ACC112 (cell line): Measurements from ENCODE around the gene LASP1NB.

ENCODE experiments used
- H2AFZ ChIP-seq: fragments of 200-600 bp; sonication (generic); one replicate; pipeline ENCODE4 v1.6.0; 2017; ENCODE audit warnings: antibody characterized with exemption, low read length; ENCODE audit not compliant: unreplicated experiment
- H3K27ac ChIP-seq: fragments of 200-600 bp; sonication (generic); 2 replicates; pipeline ENCODE4 v1.5.1; 2014; ENCODE audit warnings: low read depth, mild to moderate bottlenecking, antibody characterized with exemption, low read length, moderate library complexity
- H3K27me3 ChIP-seq: fragments of 200-600 bp; sonication (generic); 2 replicates; pipeline ENCODE4 v1.6.1; 2014; ENCODE audit warnings: mild to moderate bottlenecking, antibody characterized with exemption, low read length, moderate library complexity, mixed read lengths; ENCODE audit not compliant: insufficient read depth
- H3K36me3 ChIP-seq: fragments of 200-600 bp; sonication (generic); 2 replicates; pipeline ENCODE4 v1.6.1; 2016; ENCODE audit warnings: mild to moderate bottlenecking, antibody characterized with exemption, low read length, moderate library complexity, mixed read lengths; ENCODE audit not compliant: insufficient read depth
- H3K4me1 ChIP-seq: fragments of 200-600 bp; sonication (generic); one replicate; pipeline ENCODE4 v1.6.1; 2016; ENCODE audit warnings: low read length, mixed read lengths; ENCODE audit not compliant: insufficient read depth, unreplicated experiment, control insufficient read depth
- H3K4me3 ChIP-seq: fragments of 200-600 bp; sonication (generic); 2 replicates; pipeline ENCODE4 v1.5.1; 2014; ENCODE audit warnings: mild to moderate bottlenecking, low read depth, low read length
- H3K79me2 ChIP-seq: fragments of 200-600 bp; sonication (generic); one replicate; pipeline ENCODE4 v1.6.0; 2016; ENCODE audit warnings: low read length; ENCODE audit not compliant: control insufficient read depth, unreplicated experiment, insufficient read depth

Gene LASP1NB

GRCh38 chr17:38897671-38898290 is 27.6 kb upstream of the LASP1NB start:
- H3K27ac ChIP-seq: peak overlapping the region; percentile 39

GRCh38 chr17:38898291-38898679 is 27.1 kb upstream of the LASP1NB start:
- Histone ChIP-seq H3K36me3 (peaks cover 24% of the 10 kb centered on the region), H3K4me1 (peaks cover 54% of the 10 kb centered on the region), H2AFZ (no peak overlapping the region), H3K79me2 (peaks cover 39% of the 10 kb centered on the region), H3K27ac (peak overlapping the region; percentile 39), H3K4me3 (no peak overlapping the region), H3K27me3 (no peaks in the 10 kb centered on the region)

More at GRCh38 chr17:38897671-38898290, 27.6 kb upstream of the LASP1NB start:
- no peak overlapping the region for H2AFZ ChIP-seq
- no peak overlapping the region for H3K4me3 ChIP-seq
- peaks cover 54% of the 10 kb centered on the region for H3K4me1 ChIP-seq
- peaks cover 24% of the 10 kb centered on the region; the same call in 1 of the 2 replicates for H3K36me3 ChIP-seq
- H3K79me2 ChIP-seq: peaks cover 39% of the 10 kb centered on the region
- no peaks in the 10 kb centered on the region for H3K27me3 ChIP-seq

- Histone ChIP-seq H3K4me1 (peaks cover 54% of the 10 kb centered on the region), H3K36me3 (peaks cover 26% of the 10 kb centered on the region), H3K27ac (peak overlapping the region; percentile 22; the same call in 1 of the 2 replicates), H3K27me3 (no peaks in the 10 kb centered on the region), H3K79me2 (peaks cover 39% of the 10 kb centered on the region), H3K4me3 (no peak overlapping the region), H2AFZ (no peak overlapping the region)
Measured at GRCh38 chr17:38898812-38899348, 26.5 kb upstream of the LASP1NB start.

DNA sequence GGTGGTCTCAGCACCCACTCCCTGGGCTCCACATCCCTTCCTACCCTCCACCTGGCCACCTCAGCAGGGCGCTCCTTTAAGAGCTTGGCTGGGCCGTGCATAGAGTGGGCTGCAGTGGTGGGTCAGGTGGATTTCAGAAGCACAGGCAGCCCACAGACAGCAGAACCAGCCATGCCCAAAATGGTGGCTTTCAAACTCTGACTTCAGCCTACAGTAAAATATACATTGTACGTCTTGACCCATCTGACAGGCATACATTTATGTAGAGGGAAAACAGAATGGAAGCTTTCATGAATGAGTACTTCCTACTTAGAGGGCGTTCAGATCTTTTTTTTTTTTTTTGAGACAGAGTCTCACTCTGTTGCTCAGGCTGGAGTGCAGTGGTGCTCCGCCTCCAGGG is 26.0 kb upstream of the LASP1NB start:
- peaks cover 40% of the 10 kb centered on the region for H3K79me2 ChIP-seq
- H3K4me3 ChIP-seq: no peak overlapping the region
- peaks cover 54% of the 10 kb centered on the region for H3K4me1 ChIP-seq
- no peaks in the 10 kb centered on the region for H3K27me3 ChIP-seq
- H2AFZ ChIP-seq: no peak overlapping the region
- peaks cover 26% of the 10 kb centered on the region for H3K36me3 ChIP-seq
- H3K27ac ChIP-seq: peak overlapping the region; percentile 22; the same call in 1 of the 2 replicates

DNA sequence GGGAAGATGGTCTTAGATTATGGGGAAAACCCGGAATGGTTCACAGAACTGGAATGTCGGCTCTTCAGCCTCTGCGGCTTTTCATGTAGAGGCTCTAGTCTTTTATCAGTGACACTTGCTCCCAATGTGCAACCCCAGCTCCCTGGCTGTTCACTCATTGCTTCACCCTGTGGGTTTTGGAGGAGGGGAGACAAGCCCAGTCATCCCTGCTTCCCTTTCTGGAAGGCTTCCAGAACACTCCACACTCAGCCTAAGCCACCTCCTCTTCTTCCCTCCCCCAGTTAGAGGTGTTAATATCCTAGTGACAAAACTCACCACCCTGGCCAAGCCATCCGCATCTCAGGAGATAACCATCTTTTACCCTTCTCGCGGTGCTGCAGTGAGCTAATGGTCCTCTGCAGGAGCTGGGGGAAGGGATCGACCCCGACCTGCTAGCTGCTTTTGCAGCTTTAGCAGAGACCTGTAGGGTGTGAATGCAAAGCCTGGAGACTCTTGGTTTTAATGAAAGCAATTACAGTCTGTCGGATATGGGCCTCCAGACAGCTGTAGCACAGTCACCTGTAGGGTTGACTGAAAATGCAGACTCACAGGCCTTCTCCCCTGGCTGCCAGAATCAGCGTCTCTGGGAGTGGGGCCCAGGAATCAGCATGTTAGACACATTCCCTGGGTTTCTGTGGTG is 24.3 kb upstream of the LASP1NB start:
- no peak overlapping the region for H2AFZ ChIP-seq

GRCh38 chr17:38903404-38903803 is 22.0 kb upstream of the LASP1NB start:
- Histone ChIP-seq H2AFZ (no peak overlapping the region), H3K4me1 (peaks cover 36% of the 10 kb centered on the region), H3K79me2 (peaks cover 56% of the 10 kb centered on the region), H3K4me3 (no peak overlapping the region), H3K27ac (no peak overlapping the region), H3K27me3 (no peaks in the 10 kb centered on the region), H3K36me3 (peaks cover 19% of the 10 kb centered on the region)

More for the DNA sequence above, 24.3 kb upstream of the LASP1NB start:
- no peaks in the 10 kb centered on the region for H3K27me3 ChIP-seq
- H3K4me1 ChIP-seq: peaks cover 50% of the 10 kb centered on the region
- no peak overlapping the region for H3K4me3 ChIP-seq
- H3K79me2 ChIP-seq: peaks cover 46% of the 10 kb centered on the region
- peaks cover 32% of the 10 kb centered on the region for H3K36me3 ChIP-seq
- peak overlapping the region; percentile 31; the same call in 1 of the 2 replicates for H3K27ac ChIP-seq

GRCh38 chr17:38904892-38905291 is 20.5 kb upstream of the LASP1NB start:
- Histone ChIP-seq H2AFZ (no peak overlapping the region), H3K4me1 (peaks cover 21% of the 10 kb centered on the region), H3K36me3 (peaks cover 19% of the 10 kb centered on the region), H3K4me3 (no peak overlapping the region), H3K79me2 (peaks cover 70% of the 10 kb centered on the region), H3K27me3 (no peaks in the 10 kb centered on the region), H3K27ac (no peak overlapping the region)

DNA sequence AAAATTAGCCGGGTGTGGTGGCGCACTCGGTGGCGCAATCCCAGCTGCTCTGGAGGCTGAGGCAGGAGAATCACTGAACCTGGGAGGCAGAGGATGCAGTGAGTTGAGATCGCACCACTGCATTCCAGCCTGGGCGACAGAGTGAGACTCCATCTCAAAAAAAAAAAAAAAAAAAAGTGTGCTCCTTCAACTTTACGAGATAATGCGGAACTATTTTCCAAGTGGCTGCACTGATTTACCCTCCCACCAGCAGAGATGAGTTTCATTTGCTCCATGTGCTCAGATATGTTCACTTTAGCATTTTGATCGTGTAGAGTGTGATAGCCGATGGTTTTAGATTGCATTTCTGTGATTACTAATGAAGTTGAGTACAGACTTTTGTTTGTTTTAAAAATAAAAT is 20.0 kb upstream of the LASP1NB start:
- Histone ChIP-seq H3K36me3 (peaks cover 19% of the 10 kb centered on the region), H3K79me2 (peaks cover 72% of the 10 kb centered on the region), H3K27me3 (no peaks in the 10 kb centered on the region), H2AFZ (no peak overlapping the region), H3K4me1 (peaks cover 21% of the 10 kb centered on the region), H3K4me3 (no peak overlapping the region), H3K27ac (no peak overlapping the region)

DNA sequence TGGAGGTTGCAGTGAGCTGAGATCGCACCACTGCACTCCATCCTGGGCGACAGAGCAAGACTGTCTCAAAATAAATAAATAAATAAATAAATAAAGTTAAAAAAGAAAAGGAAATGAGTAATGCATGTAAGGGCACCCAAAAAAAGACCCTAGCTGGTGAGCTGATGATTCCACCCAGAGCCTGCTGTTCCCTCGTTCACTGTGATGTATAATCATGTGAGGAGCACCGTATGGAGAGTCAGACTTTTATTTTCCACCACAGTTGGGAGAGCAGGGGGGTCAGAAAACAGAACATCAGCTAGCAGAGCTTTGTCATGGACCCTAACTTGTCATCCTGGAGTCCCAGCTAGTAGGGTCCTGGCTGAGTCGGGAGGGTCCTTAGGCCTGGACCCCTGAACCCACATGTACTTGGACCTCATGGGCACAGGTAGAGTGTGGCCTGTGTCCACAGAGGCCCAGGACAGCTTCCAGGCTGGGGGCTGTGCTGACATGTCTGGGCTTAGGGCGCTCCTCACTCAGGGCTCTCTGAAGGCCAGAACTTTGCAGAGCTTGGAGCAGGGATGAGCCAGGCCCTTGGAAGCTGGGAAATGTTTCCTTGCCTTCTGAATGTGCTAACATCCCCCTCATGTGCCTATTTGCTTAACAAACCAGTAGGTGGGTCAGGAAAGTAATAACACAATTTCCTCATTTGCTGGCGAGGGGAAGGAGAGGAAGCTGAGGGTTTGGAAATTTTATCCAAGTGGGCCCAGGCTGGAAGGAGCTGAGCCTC is 18.8 kb upstream of the LASP1NB start:
- peaks cover 74% of the 10 kb centered on the region for H3K79me2 ChIP-seq

GRCh38 chr17:38907930-38908675 is 17.3 kb upstream of the LASP1NB start:
- Histone ChIP-seq H3K4me1 (peaks cover 14% of the 10 kb centered on the region), H3K27me3 (no peaks in the 10 kb centered on the region), H3K27ac (no peak overlapping the region), H3K79me2 (peaks cover 69% of the 10 kb centered on the region), H3K36me3 (peaks cover 16% of the 10 kb centered on the region), H3K4me3 (no peak overlapping the region), H2AFZ (no peak overlapping the region)

More for the DNA sequence above, 18.8 kb upstream of the LASP1NB start:
- Histone ChIP-seq H3K27me3 (no peaks in the 10 kb centered on the region), H2AFZ (no peak overlapping the region), H3K4me1 (peaks cover 10% of the 10 kb centered on the region), H3K27ac (peak overlapping the region; percentile 24; the same call in 1 of the 2 replicates), H3K36me3 (peaks cover 19% of the 10 kb centered on the region), H3K4me3 (no peak overlapping the region)
